HG03342 (cell line): ENCODE data around the gene STAC.
"Not testable (repeated sequence)": the region's sequence is repeated elsewhere in the genome, so short reads cannot be mapped to it uniquely, and the experiment has no call there.

Source experiments
- ATAC-seq: cut with Tn5 transposase; IDR thresholded peaks from one replicate; pipeline ENCODE4 v1.9.1; 2021; ENCODE audit warnings: mild to moderate bottlenecking, moderate library complexity; ENCODE audit not compliant: unreplicated experiment

STAC gene

GRCh38 chr3:36562945-36563344, 182.6 kb downstream of the STAC start:
- ATAC-seq, result no peak

DNA sequence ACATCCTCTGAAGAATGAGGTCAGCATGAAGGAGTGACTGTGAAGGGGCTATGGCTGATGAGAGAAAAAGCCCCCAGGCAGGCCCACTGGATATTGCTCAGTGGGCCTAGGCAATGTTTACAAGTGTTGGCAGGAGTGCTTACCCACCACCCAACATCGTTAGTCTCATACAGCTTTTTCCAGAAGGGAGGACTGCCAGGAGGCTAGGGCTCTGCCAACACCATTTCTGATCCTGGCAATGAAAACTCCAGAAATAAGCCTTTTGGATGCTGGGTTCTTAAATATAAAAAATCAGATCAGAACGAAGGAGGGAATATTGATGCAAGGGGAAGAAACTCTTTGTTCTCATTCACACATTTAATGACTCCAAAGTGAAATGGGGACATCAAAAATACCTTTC, 194.9 kb downstream of the STAC start:
- no peak for ATAC-seq

GRCh38 chr3:36578418-36578817, 198.1 kb downstream of the STAC start:
- ATAC-seq, result not testable (repeated sequence)

DNA sequence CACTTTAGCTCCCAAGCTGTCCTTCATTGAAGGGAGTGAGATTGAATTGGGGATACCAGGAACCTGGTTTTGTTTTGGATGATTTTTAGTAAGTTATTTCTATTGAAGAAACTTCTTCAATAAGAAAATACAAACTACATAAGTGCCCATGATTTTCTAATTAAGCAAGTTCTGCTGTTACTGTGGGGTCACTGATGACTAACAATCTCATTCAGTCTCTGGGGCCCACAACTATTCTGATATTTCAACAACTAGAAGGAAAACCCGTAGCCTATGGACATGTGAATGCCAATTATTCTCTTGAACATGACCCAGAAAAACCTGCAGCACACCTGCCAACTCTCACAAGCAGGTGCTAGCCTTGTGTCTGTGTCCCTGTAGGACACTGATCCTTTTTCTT, 199.4 kb downstream of the STAC start:
- ATAC-seq, result no peak

- no peak for ATAC-seq
These were observed 200.4 kb downstream of the STAC start for GRCh38 chr3:36580716-36581115.

DNA sequence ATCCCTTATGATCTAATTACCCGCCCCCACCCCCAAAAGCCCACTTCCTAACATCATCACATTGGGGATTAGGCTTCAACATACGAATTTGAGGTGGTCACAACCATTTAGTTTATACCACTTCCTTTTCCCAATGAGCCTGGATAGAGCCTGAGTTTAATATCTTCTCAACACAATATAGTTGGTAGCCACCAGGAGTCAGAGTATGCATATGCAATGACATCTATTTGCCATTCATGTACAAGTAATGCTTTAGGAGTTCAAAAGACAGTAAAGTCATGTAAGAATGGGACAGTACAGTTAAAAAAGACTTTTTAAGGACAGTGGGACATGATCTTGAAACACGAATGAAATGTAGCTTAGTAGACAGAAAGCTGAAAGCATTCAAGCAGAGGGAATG, 211.7 kb downstream of the STAC start:
- no peak for ATAC-seq

GRCh38 chr3:36595511-36595910, 215.2 kb downstream of the STAC start:
- no peak for ATAC-seq

- ATAC-seq, result no peak
These were observed 216.1 kb downstream of the STAC start for GRCh38 chr3:36596419-36596818.

GRCh38 chr3:36597422-36597821, 217.1 kb downstream of the STAC start:
- no peak for ATAC-seq
